K562 (cell line): ENCODE data around the gene NRF1. TPM values are rescaled to one million over a fixed set of nuclear protein-coding genes. Genes with fewer than 3 reads are reported as not detected.

Experiments
- CBX2 ChIP-seq: fragments of 200-600 bp; sonication (generic); IDR thresholded peaks from one replicate; pipeline ENCODE4 v1.6.1; 2012; ENCODE audit warnings: mild to moderate bottlenecking, low read length, inconsistent platforms; ENCODE audit not compliant: insufficient read depth, poor library complexity, severe bottlenecking
- DACH1 ChIP-seq: fragments of 450-650 bp; IDR thresholded peaks from 2 replicates; pipeline ENCODE4 v1.6.1; 2018; ENCODE audit not compliant: partially characterized antibody
- ESRRB ChIP-seq: fragments of 250-450 bp; sonication (Bioruptor Pico); IDR thresholded peaks from 2 replicates; pipeline ENCODE4 v1.5.0; 2020; ENCODE audit warnings: mild to moderate bottlenecking, moderate library complexity, borderline replicate concordance
- MAFK ChIP-seq: IDR thresholded peaks from 2 replicates; pipeline ENCODE4 v1.6.1; 2011; ENCODE audit warnings: low read length, improper control_type of control experiment
- OTX1 ChIP-seq: fragments of 450-650 bp; formaldehyde crosslinking; IDR thresholded peaks from 2 replicates; pipeline ENCODE4 v1.4.0; 2022; ENCODE audit warnings: mild to moderate bottlenecking
- PHF20 ChIP-seq: fragments of 450-650 bp; IDR thresholded peaks from 2 replicates; pipeline ENCODE4 v1.6.1; 2018; ENCODE audit not compliant: partially characterized antibody
- PRPF4 ChIP-seq: fragments of 200-400 bp; formaldehyde crosslinking; IDR thresholded peaks from one replicate; pipeline ENCODE4 v1.6.1; 2017; ENCODE audit warnings: low read length, low read depth, mild to moderate bottlenecking; ENCODE audit not compliant: insufficient read depth, poor library complexity, severe bottlenecking
- SRSF3 ChIP-seq: fragments of 200-400 bp; formaldehyde crosslinking; IDR thresholded peaks from 2 replicates; pipeline ENCODE4 v1.6.1; 2016; ENCODE audit warnings: mild to moderate bottlenecking, low read length, moderate library complexity; ENCODE audit not compliant: insufficient read depth
- ZBTB17 ChIP-seq: fragments of 450-650 bp; formaldehyde crosslinking; IDR thresholded peaks from 2 replicates; pipeline ENCODE4 v1.4.0; 2020; ENCODE audit warnings: mild to moderate bottlenecking
- ZC3H8 ChIP-seq: fragments of 450-650 bp; IDR thresholded peaks from 2 replicates; pipeline ENCODE4 v1.6.1; 2017
- ZNF12 ChIP-seq: sonication (generic); formaldehyde crosslinking; IDR thresholded peaks from 2 replicates; pipeline ENCODE4 v1.4.0; 2020; ENCODE audit warnings: mild to moderate bottlenecking, missing genetic modification reagents
- ZNF124 ChIP-seq: sonication (generic); formaldehyde crosslinking; IDR thresholded peaks from 2 replicates; pipeline ENCODE4 v1.8.1; 2022; ENCODE audit warnings: missing genetic modification reagents
- ZNF212 ChIP-seq: fragments of 450-650 bp; formaldehyde crosslinking; IDR thresholded peaks from 2 replicates; pipeline ENCODE4 v1.4.0; 2020; ENCODE audit warnings: mild to moderate bottlenecking
- ZNF347 ChIP-seq: fragments of 450-650 bp; formaldehyde crosslinking; IDR thresholded peaks from 2 replicates; pipeline ENCODE4 v1.4.0; 2020; ENCODE audit warnings: low read depth, mild to moderate bottlenecking, moderate library complexity
- ZNF699 ChIP-seq: fragments of 250-450 bp; sonication (Bioruptor Pico); IDR thresholded peaks from 2 replicates; pipeline ENCODE4 v1.8.0; 2021; ENCODE audit warnings: mild to moderate bottlenecking, moderate library complexity; ENCODE audit not compliant: insufficient replicate concordance
- polyA plus RNA-seq, 8 experiments: library from polyadenylated mRNA; depleted of rRNA in 4 of 8; stranded (reverse) in 5 of 8; unstranded in 3 of 8; fragments of >200 nt; fragmentation: Nextera tagmentation in 2 of 8; fragmentation: Illumina TruSeq in 1 of 8; extraction: Ambion mirVana in 2 of 8; extraction: Trizol in 1 of 8; gene quantifications; 2 replicates each; pipeline versions ENCODE4 v1.2.1 to v1.2.3, GENCODE V29; 2011 to 2014; ENCODE audit warnings: inconsistent platforms in 1 of 8, missing spikeins in 1 of 8
- total RNA-seq, 7 experiments: library from RNA; depleted of rRNA in 6 of 7; stranded (reverse); fragments of >200 nt in 6 of 7; fragmentation: Illumina TruSeq in 2 of 7; extraction: Trizol in 2 of 7; gene quantifications; 2 replicates each; pipeline versions ENCODE4 v1.2.1 to v1.2.3, GENCODE V29; 2011 to 2021; ENCODE audit warnings: low replicate concordance in 1 of 7
- TF ChIP-seq, protein P1 (sequence below): fragments of 450-650 bp; IDR thresholded peaks from 2 replicates; pipeline ENCODE4 v1.6.1; 2016; ENCODE audit warnings: missing biosample characterization, missing genetic modification characterization
- TF ChIP-seq, protein P2 (sequence below): sonication (generic); formaldehyde crosslinking; IDR thresholded peaks from 2 replicates; pipeline ENCODE4 v1.9.0; 2022; ENCODE audit warnings: mild to moderate bottlenecking, missing genetic modification reagents
- TF ChIP-seq, protein P3 (sequence below): fragments of 450-650 bp; IDR thresholded peaks from 2 replicates; pipeline ENCODE4 v1.6.1; 2014; ENCODE audit warnings: low read depth, mild to moderate bottlenecking, moderate library complexity, borderline replicate concordance
- TF ChIP-seq, protein P4 (sequence below): fragments of 150-350 bp; IDR thresholded peaks from 2 replicates; pipeline ENCODE4 v1.6.1; 2014; ENCODE audit warnings: low read depth, mild to moderate bottlenecking, low read length, borderline replicate concordance
- TF ChIP-seq, protein P5 (sequence below): fragments of 450-650 bp; IDR thresholded peaks from 2 replicates; pipeline ENCODE4 v1.6.1; 2016; ENCODE audit warnings: mild to moderate bottlenecking
- TF ChIP-seq, protein P6 (sequence below): fragments of 250-450 bp; sonication (Bioruptor Pico); IDR thresholded peaks from 2 replicates; pipeline ENCODE4 v1.8.0; 2022; ENCODE audit warnings: moderate library complexity, mild to moderate bottlenecking, inconsistent platforms

NRF1 gene
- total and polyA plus RNA-seq, 9 of the 15 experiments (the other 6 are each of a cell fraction or from before 2014, with no cell fraction given), result 8.6 to 28.8 (median 20.3) TPM

DNA sequence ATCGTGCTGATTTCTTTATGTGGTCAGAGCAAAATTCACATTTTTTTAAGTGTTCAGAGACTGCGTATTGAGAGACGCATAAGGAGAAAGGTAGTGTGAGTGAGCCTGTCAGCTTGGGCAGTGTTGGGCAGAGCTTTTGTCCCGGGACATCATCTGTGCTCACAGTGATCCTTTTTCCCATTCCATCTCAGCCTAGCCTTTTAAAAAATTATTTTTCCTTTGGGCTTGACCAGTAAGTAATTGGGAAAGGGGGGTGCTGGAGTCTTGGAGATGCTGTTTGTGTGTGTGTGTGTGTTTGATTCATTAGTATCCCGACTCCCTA, 1.5 kb downstream of the NRF1 start (continued):
- TF ChIP-seq, protein P1, sequence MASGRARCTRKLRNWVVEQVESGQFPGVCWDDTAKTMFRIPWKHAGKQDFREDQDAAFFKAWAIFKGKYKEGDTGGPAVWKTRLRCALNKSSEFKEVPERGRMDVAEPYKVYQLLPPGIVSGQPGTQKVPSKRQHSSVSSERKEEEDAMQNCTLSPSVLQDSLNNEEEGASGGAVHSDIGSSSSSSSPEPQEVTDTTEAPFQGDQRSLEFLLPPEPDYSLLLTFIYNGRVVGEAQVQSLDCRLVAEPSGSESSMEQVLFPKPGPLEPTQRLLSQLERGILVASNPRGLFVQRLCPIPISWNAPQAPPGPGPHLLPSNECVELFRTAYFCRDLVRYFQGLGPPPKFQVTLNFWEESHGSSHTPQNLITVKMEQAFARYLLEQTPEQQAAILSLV (tag), result no peak
- no peak for TF ChIP-seq ZNF347
- TF ChIP-seq ZNF699 (CRISPR knock-in tag), result no peak
- no peak for TF ChIP-seq ZNF124 (CRISPR knock-in tag)
- TF ChIP-seq ZNF12, result no peak
- TF ChIP-seq DACH1, result no peak
- TF ChIP-seq, protein P2, sequence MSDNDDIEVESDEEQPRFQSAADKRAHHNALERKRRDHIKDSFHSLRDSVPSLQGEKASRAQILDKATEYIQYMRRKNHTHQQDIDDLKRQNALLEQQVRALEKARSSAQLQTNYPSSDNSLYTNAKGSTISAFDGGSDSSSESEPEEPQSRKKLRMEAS, result no peak
- TF ChIP-seq PHF20, result no peak
- TF ChIP-seq, protein P3, sequence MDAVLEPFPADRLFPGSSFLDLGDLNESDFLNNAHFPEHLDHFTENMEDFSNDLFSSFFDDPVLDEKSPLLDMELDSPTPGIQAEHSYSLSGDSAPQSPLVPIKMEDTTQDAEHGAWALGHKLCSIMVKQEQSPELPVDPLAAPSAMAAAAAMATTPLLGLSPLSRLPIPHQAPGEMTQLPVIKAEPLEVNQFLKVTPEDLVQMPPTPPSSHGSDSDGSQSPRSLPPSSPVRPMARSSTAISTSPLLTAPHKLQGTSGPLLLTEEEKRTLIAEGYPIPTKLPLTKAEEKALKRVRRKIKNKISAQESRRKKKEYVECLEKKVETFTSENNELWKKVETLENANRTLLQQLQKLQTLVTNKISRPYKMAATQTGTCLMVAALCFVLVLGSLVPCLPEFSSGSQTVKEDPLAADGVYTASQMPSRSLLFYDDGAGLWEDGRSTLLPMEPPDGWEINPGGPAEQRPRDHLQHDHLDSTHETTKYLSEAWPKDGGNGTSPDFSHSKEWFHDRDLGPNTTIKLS, result no peak
- TF ChIP-seq CBX2, result no peak
- TF ChIP-seq SRSF3, result no peak
- TF ChIP-seq ESRRB (CRISPR knock-in tag), result no peak
- TF ChIP-seq, protein P4, sequence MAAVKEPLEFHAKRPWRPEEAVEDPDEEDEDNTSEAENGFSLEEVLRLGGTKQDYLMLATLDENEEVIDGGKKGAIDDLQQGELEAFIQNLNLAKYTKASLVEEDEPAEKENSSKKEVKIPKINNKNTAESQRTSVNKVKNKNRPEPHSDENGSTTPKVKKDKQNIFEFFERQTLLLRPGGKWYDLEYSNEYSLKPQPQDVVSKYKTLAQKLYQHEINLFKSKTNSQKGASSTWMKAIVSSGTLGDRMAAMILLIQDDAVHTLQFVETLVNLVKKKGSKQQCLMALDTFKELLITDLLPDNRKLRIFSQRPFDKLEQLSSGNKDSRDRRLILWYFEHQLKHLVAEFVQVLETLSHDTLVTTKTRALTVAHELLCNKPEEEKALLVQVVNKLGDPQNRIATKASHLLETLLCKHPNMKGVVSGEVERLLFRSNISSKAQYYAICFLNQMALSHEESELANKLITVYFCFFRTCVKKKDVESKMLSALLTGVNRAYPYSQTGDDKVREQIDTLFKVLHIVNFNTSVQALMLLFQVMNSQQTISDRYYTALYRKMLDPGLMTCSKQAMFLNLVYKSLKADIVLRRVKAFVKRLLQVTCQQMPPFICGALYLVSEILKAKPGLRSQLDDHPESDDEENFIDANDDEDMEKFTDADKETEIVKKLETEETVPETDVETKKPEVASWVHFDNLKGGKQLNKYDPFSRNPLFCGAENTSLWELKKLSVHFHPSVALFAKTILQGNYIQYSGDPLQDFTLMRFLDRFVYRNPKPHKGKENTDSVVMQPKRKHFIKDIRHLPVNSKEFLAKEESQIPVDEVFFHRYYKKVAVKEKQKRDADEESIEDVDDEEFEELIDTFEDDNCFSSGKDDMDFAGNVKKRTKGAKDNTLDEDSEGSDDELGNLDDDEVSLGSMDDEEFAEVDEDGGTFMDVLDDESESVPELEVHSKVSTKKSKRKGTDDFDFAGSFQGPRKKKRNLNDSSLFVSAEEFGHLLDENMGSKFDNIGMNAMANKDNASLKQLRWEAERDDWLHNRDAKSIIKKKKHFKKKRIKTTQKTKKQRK, result no peak
- TF ChIP-seq OTX1 (CRISPR knock-in tag), result no peak
- 0 out of 2 replicates have a peak, but pooled peaks have one; percentile 4 for TF ChIP-seq MAFK
- no peak for TF ChIP-seq ZBTB17
- no peak for TF ChIP-seq ZC3H8
- TF ChIP-seq PRPF4, result no peak
- TF ChIP-seq, protein P5, sequence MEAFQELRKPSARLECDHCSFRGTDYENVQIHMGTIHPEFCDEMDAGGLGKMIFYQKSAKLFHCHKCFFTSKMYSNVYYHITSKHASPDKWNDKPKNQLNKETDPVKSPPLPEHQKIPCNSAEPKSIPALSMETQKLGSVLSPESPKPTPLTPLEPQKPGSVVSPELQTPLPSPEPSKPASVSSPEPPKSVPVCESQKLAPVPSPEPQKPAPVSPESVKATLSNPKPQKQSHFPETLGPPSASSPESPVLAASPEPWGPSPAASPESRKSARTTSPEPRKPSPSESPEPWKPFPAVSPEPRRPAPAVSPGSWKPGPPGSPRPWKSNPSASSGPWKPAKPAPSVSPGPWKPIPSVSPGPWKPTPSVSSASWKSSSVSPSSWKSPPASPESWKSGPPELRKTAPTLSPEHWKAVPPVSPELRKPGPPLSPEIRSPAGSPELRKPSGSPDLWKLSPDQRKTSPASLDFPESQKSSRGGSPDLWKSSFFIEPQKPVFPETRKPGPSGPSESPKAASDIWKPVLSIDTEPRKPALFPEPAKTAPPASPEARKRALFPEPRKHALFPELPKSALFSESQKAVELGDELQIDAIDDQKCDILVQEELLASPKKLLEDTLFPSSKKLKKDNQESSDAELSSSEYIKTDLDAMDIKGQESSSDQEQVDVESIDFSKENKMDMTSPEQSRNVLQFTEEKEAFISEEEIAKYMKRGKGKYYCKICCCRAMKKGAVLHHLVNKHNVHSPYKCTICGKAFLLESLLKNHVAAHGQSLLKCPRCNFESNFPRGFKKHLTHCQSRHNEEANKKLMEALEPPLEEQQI, result no peak
- TF ChIP-seq, protein P6, sequence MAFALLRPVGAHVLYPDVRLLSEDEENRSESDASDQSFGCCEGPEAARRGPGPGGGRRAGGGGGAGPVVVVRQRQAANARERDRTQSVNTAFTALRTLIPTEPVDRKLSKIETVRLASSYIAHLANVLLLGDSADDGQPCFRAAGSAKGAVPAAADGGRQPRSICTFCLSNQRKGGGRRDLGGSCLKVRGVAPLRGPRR (CRISPR knock-in tag), result no peak
- no peak for TF ChIP-seq ZNF212 (CRISPR knock-in tag)
